ENCODE data around the gene FSCN2. TPM values are rescaled to one million over a fixed set of nuclear protein-coding genes. Genes with fewer than 3 reads are reported as not detected.

Gene FSCN2
- polyA plus RNA-seq, 1 donor, result 1.5 TPM

DNA sequence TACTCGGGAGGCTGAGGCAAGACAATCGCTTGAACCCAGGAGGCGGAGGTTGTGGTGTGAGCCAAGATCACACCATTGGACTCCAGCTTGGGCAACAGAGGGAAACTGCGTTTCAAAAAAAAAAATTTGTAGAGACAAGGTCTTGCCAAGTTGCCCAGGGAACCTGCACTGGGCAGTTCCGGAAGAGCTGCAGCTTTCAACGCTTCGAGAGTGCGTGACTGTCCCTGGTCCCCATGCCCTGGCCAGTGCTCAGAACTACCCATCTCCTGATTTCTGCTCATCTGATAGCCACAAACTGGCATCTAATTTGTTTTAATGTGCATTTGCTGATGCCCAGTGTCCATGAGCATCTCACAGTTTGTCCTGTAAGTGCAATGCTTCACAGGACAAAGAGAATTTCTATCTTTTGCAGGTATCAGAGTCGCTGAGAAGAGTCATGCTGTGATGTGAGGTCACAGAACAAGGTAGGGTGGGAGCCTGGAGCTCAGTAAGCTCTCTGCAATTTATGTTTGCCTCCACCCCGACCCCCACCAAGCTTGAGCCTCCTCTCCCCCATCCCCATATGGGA, 19.5 kb upstream of the FSCN2 start:
- Histone ChIP-seq H3K4me3 (ENCODE audit: low read length) (peak overlapping the region; percentile 98), H3K4me1 (ENCODE audit: control insufficient read depth, insufficient read depth, low read length) (peaks cover 14% of the 10 kb centered on the region), H3K36me3 (ENCODE audit: control insufficient read depth, insufficient read depth, low read length) (peaks cover 35% of the 10 kb centered on the region), H3K27me3 (ENCODE audit: control insufficient read depth, insufficient read depth, low read length) (no peaks in the 10 kb centered on the region), H3K27ac (ENCODE audit: low read length) (peak overlapping the region; percentile 85), H3K9me3 (ENCODE audit: control insufficient read depth, low read depth, low read length) (peaks cover 3% of the 10 kb centered on the region)
- 82% methylated on average over 3 of the region's 10 CpGs for WGBS (ENCODE audit: insufficient coverage, low lambda C conversion rate)
- DNase-seq, result peak in 1 of 2 donors; percentile 38

DNA sequence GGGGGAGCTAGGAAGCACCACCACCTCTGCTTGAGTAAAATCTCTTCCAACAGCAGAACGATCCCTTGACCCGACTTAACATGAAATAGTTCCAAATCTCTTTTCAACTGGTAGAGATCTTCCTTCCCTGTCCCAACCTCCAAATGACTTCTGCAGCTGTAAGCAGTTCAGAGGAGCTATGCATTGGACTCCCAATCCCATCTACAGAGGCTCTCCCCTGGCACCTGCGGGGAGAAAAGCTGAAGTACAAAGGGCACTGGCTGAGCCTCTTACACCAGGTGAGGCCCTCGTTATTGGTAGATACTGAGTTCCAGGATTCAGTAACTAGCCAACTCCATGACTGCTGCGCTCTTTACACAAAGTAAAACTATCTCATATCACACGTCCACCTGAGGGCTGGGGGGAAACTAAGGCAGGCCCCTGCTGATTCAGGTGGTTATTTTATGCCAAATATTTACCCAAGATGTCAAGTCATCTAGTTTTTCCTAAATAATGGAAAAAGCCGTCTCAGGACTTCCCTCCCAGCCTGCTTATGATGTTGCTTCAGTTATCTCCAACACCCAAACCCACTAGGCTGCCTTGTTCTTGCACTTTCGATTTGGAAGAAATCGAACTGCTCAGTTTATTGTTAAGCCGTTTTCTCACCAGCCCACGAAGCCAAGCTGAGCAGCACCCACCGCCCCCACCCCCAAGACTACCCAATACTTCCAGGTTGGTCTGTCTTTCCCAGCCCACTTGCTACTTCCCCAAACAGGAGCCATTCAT, 18.8 kb upstream of the FSCN2 start:
- peak overlapping the region; percentile 98 for H3K4me3 ChIP-seq (ENCODE audit: low read length)
- peaks cover 14% of the 10 kb centered on the region for H3K4me1 ChIP-seq (ENCODE audit: control insufficient read depth, insufficient read depth, low read length)
- no peaks in the 10 kb centered on the region for H3K27me3 ChIP-seq (ENCODE audit: control insufficient read depth, insufficient read depth, low read length)
- H3K9me3 ChIP-seq (ENCODE audit: control insufficient read depth, low read depth, low read length), result peaks cover 3% of the 10 kb centered on the region
- H3K36me3 ChIP-seq (ENCODE audit: control insufficient read depth, insufficient read depth, low read length), result peaks cover 35% of the 10 kb centered on the region
- H3K27ac ChIP-seq (ENCODE audit: low read length), result peak overlapping the region; percentile 85
- DNase-seq, result peak; percentile 59 to 84
- WGBS (ENCODE audit: insufficient coverage, low lambda C conversion rate), result 0% methylated on average over 1 of the region's 12 CpGs

DNA sequence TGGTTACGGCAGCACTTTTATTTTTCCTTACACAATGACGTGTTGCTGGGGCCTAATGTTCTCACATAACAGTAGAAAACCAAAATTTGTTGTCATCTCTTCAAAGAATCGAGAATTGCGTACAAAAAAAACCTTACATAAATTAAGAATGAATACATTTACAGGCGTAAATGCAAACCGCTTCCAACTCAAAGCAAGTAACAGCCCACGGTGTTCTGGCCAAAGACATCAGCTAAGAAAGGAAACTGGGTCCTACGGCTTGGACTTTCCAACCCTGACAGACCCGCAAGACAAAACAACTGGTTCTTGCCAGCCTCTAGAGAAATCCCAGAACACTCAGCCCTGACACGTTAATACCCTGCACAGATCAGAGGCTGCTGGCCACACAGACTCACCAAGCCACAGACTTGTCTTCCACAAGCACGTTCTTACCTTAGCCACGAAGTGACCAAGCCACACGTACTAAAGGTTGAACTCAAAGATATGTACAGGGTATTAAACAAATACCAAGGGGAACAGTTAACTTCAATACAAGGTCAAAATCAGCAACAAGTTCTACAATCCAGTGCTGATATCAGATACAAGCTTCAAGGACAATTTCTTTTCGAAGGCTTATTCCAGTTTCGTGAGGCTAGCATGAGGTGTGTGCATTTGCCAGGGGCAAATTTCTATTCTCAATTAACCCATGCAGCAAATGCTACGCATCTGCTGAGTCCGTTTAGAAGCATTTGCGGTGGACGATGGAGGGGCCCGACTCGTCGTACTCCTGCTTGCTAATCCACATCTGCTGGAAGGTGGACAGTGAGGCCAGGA, 18.0 kb upstream of the FSCN2 start:
- peak in 1 of 2 donors; percentile 12 for DNase-seq

DNA sequence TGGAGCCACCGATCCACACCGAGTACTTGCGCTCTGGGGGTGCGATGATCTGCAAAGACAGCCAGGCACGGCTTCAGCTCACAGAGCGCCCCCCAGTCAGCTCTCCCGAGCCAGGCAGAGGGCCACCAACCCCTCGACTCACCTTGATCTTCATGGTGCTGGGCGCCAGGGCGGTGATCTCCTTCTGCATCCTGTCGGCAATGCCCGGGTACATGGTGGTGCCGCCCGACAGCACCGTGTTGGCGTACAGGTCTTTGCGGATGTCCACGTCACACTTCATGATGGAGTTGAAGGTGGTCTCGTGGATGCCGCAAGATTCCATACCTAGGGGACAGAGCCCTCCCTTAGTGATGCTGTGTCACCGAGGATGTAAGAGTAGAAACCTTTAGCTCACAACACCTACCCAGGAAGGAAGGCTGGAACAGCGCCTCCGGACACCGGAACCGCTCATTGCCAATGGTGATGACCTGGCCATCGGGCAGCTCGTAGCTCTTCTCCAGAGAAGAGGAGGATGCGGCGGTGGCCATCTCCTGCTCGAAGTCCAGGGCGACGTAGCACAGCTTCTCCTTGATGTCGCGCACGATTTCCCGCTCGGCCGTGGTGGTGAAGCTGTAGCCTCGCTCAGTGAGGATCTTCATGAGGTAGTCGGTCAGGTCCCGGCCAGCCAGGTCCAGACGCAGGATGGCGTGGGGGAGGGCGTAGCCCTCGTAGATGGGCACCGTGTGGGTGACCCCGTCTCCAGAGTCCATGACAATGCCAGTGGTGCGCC, 17.2 kb upstream of the FSCN2 start:
- H3K27me3 ChIP-seq (ENCODE audit: control insufficient read depth, insufficient read depth, low read length), result no peaks in the 10 kb centered on the region
- H3K9me3 ChIP-seq (ENCODE audit: control insufficient read depth, low read depth, low read length), result peaks cover 3% of the 10 kb centered on the region
- WGBS (ENCODE audit: insufficient coverage, low lambda C conversion rate), result no CpG with 5 or more reads among the region's 48 CpGs
- H3K36me3 ChIP-seq (ENCODE audit: control insufficient read depth, insufficient read depth, low read length), result peaks cover 35% of the 10 kb centered on the region
- H3K4me1 ChIP-seq (ENCODE audit: control insufficient read depth, insufficient read depth, low read length), result peaks cover 21% of the 10 kb centered on the region
- DNase-seq, result peak in 1 of 2 donors; percentile 27
- peak overlapping the region; percentile 98 for H3K4me3 ChIP-seq (ENCODE audit: low read length)
- peak overlapping the region; percentile 90 for H3K27ac ChIP-seq (ENCODE audit: low read length)

More for the DNA sequence above, 18.0 kb upstream of the FSCN2 start:
- Histone ChIP-seq H3K27me3 (ENCODE audit: control insufficient read depth, insufficient read depth, low read length) (no peaks in the 10 kb centered on the region), H3K27ac (ENCODE audit: low read length) (peak overlapping the region; percentile 85), H3K4me3 (ENCODE audit: low read length) (peak overlapping the region; percentile 98), H3K36me3 (ENCODE audit: control insufficient read depth, insufficient read depth, low read length) (peaks cover 35% of the 10 kb centered on the region), H3K9me3 (ENCODE audit: control insufficient read depth, low read depth, low read length) (peaks cover 3% of the 10 kb centered on the region), H3K4me1 (ENCODE audit: control insufficient read depth, insufficient read depth, low read length) (peaks cover 14% of the 10 kb centered on the region)
- WGBS (ENCODE audit: insufficient coverage, low lambda C conversion rate), result no CpG with 5 or more reads among the region's 22 CpGs

DNA sequence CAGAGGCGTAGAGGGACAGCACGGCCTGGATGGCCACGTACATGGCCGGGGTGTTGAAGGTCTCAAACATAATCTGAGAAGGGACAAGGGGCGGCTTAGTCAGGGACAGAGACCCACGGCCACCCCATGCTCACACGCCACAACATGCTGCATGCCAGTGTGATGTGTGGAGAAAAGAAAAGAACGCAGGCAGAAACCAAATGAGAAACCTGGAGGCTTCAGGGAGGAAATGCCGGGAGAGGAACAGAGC, 16.7 kb upstream of the FSCN2 start:
- Histone ChIP-seq H3K9me3 (ENCODE audit: control insufficient read depth, low read depth, low read length) (peaks cover 3% of the 10 kb centered on the region), H3K4me1 (ENCODE audit: control insufficient read depth, insufficient read depth, low read length) (peaks cover 23% of the 10 kb centered on the region), H3K4me3 (ENCODE audit: low read length) (peak overlapping the region; percentile 98), H3K27me3 (ENCODE audit: control insufficient read depth, insufficient read depth, low read length) (no peaks in the 10 kb centered on the region), H3K27ac (ENCODE audit: low read length) (peak overlapping the region; percentile 90), H3K36me3 (ENCODE audit: control insufficient read depth, insufficient read depth, low read length) (peaks cover 35% of the 10 kb centered on the region)
- no peak for DNase-seq
- WGBS (ENCODE audit: insufficient coverage, low lambda C conversion rate), result 0% methylated on average over 2 of the region's 9 CpGs

DNA sequence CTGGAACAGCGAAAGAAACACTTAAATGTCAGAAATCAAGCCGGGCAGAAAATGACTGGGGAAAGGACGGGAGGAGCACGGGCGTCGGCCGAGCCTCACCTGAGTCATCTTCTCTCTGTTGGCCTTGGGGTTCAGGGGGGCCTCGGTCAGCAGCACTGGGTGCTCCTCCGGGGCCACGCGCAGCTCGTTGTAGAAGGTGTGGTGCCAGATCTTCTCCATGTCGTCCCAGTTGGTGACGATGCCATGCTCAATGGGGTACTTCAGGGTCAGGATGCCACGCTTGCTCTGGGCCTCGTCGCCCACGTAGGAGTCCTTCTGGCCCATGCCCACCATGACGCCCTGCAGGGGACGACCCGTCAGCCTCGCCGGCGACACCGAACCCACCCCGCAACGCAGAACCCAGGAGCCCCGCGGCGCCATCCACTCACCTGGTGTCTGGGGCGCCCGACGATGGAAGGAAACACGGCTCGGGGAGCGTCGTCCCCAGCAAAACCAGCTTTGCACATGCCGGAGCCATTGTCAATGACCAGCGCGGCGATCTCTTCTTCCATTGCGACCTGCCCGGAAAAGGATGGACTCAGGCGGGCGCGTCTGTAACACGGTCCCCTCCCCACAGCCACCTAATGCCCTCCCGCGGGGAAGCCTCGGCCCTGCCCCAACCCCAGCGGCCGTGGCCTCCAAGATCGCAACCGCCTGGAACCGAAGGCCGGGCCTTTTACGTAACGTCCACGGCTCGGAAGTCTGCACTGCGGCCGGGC, 16.2 kb upstream of the FSCN2 start:
- H3K4me3 ChIP-seq (ENCODE audit: low read length), result peak overlapping the region; percentile 98

DNA sequence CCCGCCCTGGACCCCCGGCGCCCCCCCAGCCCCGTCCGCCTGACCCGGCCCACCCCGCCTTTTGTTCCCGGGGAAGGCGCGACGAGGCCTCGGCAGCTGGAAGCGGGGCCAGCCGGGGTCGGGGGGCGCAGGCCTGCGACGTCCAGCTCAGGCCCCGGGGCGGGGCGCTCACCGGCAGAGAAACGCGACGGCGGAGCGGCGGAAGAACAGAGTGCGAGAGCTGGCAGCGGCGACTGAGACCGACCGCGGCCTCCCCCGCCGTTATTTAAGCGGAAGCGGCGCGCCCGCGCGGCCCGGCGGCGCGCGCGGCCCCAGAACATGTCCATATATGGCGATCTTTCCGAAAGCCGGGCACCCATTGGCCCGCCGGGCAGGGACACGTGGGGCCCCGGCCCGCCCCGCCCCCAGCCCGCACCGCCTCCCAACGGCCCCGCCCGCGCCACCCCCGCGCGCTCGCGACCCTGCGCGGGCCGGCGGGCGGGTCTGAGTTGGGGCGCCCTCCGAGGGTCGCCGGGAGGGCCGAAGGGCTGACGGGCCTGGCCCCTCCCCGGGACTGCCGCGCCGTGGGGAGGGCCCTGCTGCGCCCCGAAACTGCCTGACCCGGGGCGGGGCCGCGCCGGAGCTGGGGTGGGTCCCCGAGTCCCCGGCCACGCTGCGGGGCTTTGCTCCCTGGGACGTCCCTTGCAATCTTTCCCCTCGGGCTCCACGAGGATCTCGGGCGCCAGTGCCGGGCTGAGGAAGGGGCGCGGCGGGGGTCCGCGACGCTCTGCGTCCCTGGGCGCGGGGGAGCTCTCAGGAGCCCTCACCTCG, 15.4 kb upstream of the FSCN2 start, which contains the start of gene ACTG1:
ACTG1 (minus strand) TSS at position 238 of the 810 bp plus-strand sequence. CDS start 445 bp downstream, outside the sequence.
- peak within 1 kb of the TSS; percentile 100 for H3K27ac ChIP-seq (ENCODE audit: low read length)
- peaks cover 3% of the 10 kb centered on the region for H3K9me3 ChIP-seq (ENCODE audit: control insufficient read depth, low read depth, low read length)
- peak within 1 kb of the TSS; percentile 98 for H3K4me3 ChIP-seq (ENCODE audit: low read length)
- DNase-seq, result peak; percentile 95 to 96
- no peaks in the 10 kb centered on the region for H3K27me3 ChIP-seq (ENCODE audit: control insufficient read depth, insufficient read depth, low read length)
- no CpG with 5 or more reads among the region's 111 CpGs for WGBS (ENCODE audit: insufficient coverage, low lambda C conversion rate)
- H3K36me3 ChIP-seq (ENCODE audit: control insufficient read depth, insufficient read depth, low read length), result peaks cover 35% of the 10 kb centered on the region
- peaks cover 25% of the 10 kb centered on the region for H3K4me1 ChIP-seq (ENCODE audit: control insufficient read depth, insufficient read depth, low read length)

More for the DNA sequence above, 16.2 kb upstream of the FSCN2 start:
- Histone ChIP-seq H3K27ac (ENCODE audit: low read length) (peak overlapping the region; percentile 90), H3K9me3 (ENCODE audit: control insufficient read depth, low read depth, low read length) (peaks cover 3% of the 10 kb centered on the region), H3K36me3 (ENCODE audit: control insufficient read depth, insufficient read depth, low read length) (peaks cover 35% of the 10 kb centered on the region), H3K27me3 (ENCODE audit: control insufficient read depth, insufficient read depth, low read length) (no peaks in the 10 kb centered on the region), H3K4me1 (ENCODE audit: control insufficient read depth, insufficient read depth, low read length) (peaks cover 25% of the 10 kb centered on the region)
- 0% methylated on average over 1 of the region's 62 CpGs for WGBS (ENCODE audit: insufficient coverage, low lambda C conversion rate)
- peak in 1 of 2 donors; percentile 14 for DNase-seq

DNA sequence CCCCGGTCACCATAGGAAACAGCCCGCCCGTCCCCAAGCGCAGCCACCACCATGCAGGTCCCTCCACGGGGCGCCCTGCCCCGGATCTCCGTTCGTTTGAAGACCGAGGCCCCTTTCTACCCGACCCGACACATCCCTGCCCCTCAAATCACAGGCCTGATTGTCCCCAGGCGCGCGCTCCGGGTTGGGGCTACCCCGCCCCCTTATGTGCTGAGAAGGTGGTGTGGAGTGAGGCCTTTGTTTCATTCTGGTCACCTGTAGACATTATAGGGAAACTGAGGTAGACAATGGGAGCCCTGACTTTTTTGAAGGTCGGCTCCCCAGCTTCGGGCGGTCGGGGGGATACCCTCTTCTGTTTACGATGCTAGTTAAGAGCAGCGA, 14.8 kb upstream of the FSCN2 start:
- peak in 1 of 2 donors; percentile 80 for DNase-seq
- peaks cover 29% of the 10 kb centered on the region for H3K4me1 ChIP-seq (ENCODE audit: control insufficient read depth, insufficient read depth, low read length)
- peak overlapping the region; percentile 100 for H3K27ac ChIP-seq (ENCODE audit: low read length)
- H3K9me3 ChIP-seq (ENCODE audit: control insufficient read depth, low read depth, low read length), result peaks cover 3% of the 10 kb centered on the region
- peaks cover 35% of the 10 kb centered on the region for H3K36me3 ChIP-seq (ENCODE audit: control insufficient read depth, insufficient read depth, low read length)
- WGBS (ENCODE audit: insufficient coverage, low lambda C conversion rate), result no CpG with 5 or more reads among the region's 23 CpGs
- peak overlapping the region; percentile 74 for H3K4me3 ChIP-seq (ENCODE audit: low read length)
- H3K27me3 ChIP-seq (ENCODE audit: control insufficient read depth, insufficient read depth, low read length), result no peaks in the 10 kb centered on the region

Data from large intestine (tissue), 3 donors.